Thymus (tissue), 11 donors: ENCODE measurements around the gene THUMPD3. TPM values are rescaled to one million over a fixed set of nuclear protein-coding genes. Genes with fewer than 3 reads are reported as not detected.

ENCODE experiments used
- DNase-seq, 9 donors: peaks; one replicate each; pipeline ENCODE4 v3.0.0-alpha.2; 2013; ENCODE audit warnings: low spot score in 9 of 9, low read depth in 6 of 9, missing footprints in 1 of 9
- H3K27ac ChIP-seq, 2 donors: one replicate each; pipeline ENCODE4 v1.5.1; 2013; ENCODE audit warnings: control low read depth in 1 of 2, low read depth in 1 of 2, low read length in 1 of 2, mild to moderate bottlenecking in 1 of 2, moderate library complexity in 1 of 2
- H3K27me3 ChIP-seq, 2 donors: one replicate each; pipeline ENCODE4 v1.5.1; 2013; ENCODE audit warnings: low read length in 1 of 2; ENCODE audit not compliant: control insufficient read depth in 2 of 2, insufficient read depth in 1 of 2
- H3K36me3 ChIP-seq, 2 donors: one replicate each; pipeline ENCODE4 v1.5.1; 2013; ENCODE audit warnings: low read length in 1 of 2, mild to moderate bottlenecking in 1 of 2, moderate library complexity in 1 of 2; ENCODE audit not compliant: control insufficient read depth in 2 of 2, insufficient read depth in 2 of 2
- H3K4me1 ChIP-seq, 2 donors: one replicate each; pipeline ENCODE4 v1.5.1; 2013; ENCODE audit warnings: low read length in 2 of 2; ENCODE audit not compliant: control insufficient read depth in 2 of 2, insufficient read depth in 2 of 2
- H3K4me3 ChIP-seq, 2 donors: one replicate each; pipeline ENCODE4 v1.5.1; 2013; ENCODE audit warnings: low read length in 2 of 2, control low read depth in 1 of 2, mild to moderate bottlenecking in 1 of 2
- H3K9me3 ChIP-seq, 2 donors: one replicate each; pipeline ENCODE4 v1.5.1; 2013; ENCODE audit warnings: low read length in 1 of 2, mild to moderate bottlenecking in 1 of 2; ENCODE audit not compliant: control insufficient read depth in 2 of 2, insufficient read depth in 1 of 2
- WGBS: extraction: QIAGEN DNeasy Blood & Tissue Kit; methylation state at CpG from one replicate; pipeline ENCODE4 v1.1.7; 2013; 5-methylcytosine and 5-hydroxymethylcytosine counted together
- polyA plus RNA-seq: library from polyadenylated mRNA; stranded (reverse); fragments of 200-250 nt; gene quantifications from one replicate; pipeline ENCODE4 v1.2.3, GENCODE V29; 2013
- total RNA-seq: library from RNA; stranded (reverse); fragments of 120-200 nt; gene quantifications from one replicate; pipeline ENCODE4 v1.2.4, GENCODE V29; 2013
- donor health status: healthy.

Gene THUMPD3
- total and polyA plus RNA-seq, 2 donors = 36.6 to 48.0 TPM

DNA sequence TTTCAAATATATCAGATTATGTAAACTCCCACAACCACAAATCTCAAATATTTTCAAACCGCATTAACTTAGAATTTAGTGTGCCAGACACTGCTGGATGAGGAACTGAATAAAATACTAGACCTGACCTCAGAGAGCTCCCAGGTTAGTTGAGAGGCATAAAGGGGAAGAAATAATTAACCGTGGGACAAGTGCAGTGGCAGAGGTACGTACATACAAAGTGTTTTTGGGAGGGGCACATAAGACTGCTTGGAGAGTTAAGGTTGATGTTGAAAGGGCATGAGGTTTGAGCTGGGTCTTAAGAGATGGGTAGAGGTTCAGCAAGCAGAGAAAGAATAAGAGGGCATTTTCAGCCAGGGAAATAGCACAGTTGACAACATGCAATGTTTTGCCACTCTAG lies 17.2 kb downstream of the THUMPD3 start:
- Histone ChIP-seq H3K27me3 (no peaks in the 10 kb centered on the region), H3K4me3 (no peak overlapping the region), H3K36me3 (peaks cover 29 to 71% of the 10 kb centered on the region in 2 donors), H3K27ac (no peak overlapping the region), H3K4me1 (peaks cover 0 to 4% of the 10 kb centered on the region in 2 donors), H3K9me3 (no peaks in the 10 kb centered on the region)
- 96% methylated on average over 3 of the region's 3 CpGs for WGBS
- no peak for DNase-seq

DNA sequence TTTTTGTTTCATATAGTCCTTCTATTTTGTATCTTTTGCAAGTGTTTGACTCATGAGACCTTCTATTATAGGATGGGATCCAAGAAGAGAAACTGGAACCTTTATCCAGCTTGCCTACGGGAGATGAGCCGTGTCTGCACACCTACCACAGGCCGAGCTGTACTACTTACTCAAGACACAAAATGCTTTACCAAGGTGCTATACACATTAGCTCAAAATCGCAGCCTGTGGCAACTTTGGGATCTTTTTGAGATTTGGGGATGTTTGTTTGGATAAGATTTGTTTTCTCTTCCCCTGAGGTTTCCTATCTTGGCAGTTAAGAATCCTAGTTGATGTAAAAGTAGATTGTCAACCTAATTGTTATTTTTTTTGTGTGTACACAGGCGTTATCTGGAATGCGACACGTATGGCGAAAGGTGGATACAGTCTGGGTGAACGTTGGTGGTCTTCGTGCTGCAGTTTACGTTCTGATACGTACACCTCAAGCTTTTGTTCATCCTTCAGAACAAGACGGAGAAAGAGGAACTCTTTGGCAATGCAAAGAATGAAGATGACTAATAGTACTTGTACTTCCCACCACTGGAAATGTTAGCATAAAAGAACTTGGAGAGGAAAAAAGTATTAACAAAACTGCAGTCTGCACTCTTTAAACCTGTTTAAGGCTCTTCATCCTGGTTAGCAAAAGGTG lies 21.4 kb downstream of the THUMPD3 start:
- DNase-seq = no peak
- Histone ChIP-seq H3K27ac (no peak overlapping the region), H3K27me3 (no peaks in the 10 kb centered on the region), H3K36me3 (peaks cover 25 to 73% of the 10 kb centered on the region in 2 donors), H3K9me3 (no peaks in the 10 kb centered on the region), H3K4me3 (no peak overlapping the region), H3K4me1 (peaks cover 0 to 4% of the 10 kb centered on the region in 2 donors)
- WGBS = 95% methylated on average over 13 of the region's 13 CpGs

DNA sequence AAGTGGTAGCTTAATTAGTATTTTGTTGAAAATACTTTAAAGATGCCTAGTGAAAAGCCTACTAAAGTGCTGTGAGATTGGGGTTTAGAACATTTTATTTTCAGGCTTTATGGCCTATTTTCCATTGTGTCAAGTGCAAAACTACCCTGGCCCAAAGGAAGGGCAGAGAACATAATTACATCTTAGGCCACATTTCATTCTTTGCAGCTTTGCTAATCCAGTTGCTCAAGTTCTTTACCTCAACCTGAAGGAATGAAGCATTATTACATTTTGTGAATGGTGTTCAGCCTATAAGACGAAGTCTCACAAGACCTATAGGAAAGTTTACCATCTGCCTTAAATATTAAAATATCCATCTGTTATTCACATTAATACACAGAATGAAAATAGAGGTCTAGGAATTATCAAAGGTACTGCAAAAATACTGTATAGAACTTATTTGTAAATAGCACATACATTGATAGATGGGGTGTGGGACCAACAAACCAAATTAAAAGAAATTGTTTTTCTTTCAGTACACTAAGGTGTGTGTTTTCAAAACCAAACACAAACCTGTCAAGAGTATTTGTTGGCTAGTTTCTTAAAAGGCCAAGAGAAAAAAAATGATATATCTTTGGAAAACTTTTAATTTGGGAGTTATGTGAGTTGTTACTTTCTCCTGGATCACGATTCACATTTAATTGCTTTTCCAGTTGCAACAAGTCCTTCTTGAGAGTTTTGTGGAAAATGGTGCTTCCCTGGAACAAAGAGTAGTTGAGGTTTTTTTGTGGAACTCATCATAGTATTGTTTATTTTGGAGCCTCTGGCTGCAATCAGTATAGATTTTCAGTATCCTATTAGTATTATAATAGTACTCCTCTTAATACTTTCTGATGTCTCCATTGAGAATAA lies 22.6 kb downstream of the THUMPD3 start:
- Histone ChIP-seq H3K4me3 (no peak overlapping the region), H3K27ac (no peak overlapping the region), H3K27me3 (no peaks in the 10 kb centered on the region), H3K4me1 (peaks cover 0 to 4% of the 10 kb centered on the region in 2 donors), H3K36me3 (peaks cover 27 to 72% of the 10 kb centered on the region in 2 donors), H3K9me3 (no peaks in the 10 kb centered on the region)
- WGBS = 97% methylated on average over 2 of the region's 2 CpGs
- DNase-seq = no peak

DNA sequence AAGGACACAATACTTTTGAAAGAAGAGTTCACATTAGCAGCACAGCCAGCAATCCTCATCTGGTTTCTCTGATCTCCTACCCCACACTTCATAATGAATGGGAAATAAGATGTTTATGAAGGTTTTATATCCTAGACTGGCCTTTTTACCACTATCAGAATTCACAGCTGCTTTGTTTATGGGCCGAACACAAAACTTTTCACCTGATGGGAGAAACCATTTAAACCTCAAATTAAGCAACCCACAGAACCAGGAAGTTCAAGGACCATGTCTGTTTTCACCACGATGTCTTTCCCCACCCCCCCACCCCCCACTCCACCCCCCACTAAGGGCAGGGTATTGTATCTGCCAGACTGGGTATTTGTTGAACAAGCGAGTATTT lies 23.2 kb downstream of the THUMPD3 start:
- Histone ChIP-seq H3K27ac (no peak overlapping the region), H3K4me3 (no peak overlapping the region), H3K9me3 (no peaks in the 10 kb centered on the region), H3K4me1 (peaks cover 0 to 4% of the 10 kb centered on the region in 2 donors), H3K36me3 (peaks cover 31 to 78% of the 10 kb centered on the region in 2 donors), H3K27me3 (no peaks in the 10 kb centered on the region)
- 73% methylated on average over 3 of the region's 3 CpGs for WGBS
- DNase-seq = no peak

DNA sequence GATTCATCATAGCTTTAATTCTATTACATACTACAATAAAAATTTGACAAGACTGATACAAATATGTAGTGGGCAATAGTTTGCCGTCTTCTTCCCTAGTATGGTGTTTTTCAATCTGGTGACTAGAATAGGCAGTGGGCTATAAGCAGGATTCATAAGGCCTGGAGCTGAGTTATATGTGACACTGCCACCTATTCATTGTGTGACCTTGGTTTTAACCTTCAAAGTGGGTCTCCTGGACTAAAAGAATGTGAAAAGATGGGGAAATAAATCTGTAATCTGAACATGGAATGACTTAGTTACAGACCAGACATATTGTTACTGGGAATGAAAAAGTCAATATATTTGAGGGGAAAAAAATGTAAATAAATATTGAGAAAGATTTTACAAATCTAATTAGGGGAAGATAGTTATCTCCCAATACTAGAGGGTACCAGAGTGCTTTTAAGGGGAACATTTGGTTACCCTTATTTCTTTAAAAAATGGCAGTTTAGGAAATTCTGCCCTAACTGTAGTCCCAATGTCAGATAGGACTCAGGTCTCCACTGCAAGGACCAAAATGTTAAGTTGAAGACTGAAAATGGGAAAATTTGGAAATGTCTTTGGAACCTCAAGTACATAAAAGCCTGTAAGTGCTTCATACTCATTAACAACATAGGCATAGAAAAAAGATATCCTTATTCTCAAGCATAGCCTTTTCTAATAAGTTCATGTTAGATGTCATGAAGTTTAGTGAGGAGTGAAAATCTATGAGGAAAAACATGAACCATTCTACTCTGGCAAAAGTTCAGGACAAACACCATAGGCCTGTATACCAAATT lies 23.9 kb downstream of the THUMPD3 start:
- H3K36me3 ChIP-seq = peaks cover 36 to 84% of the 10 kb centered on the region in 2 donors
- H3K4me1 ChIP-seq = peaks cover 0 to 4% of the 10 kb centered on the region in 2 donors

DNA sequence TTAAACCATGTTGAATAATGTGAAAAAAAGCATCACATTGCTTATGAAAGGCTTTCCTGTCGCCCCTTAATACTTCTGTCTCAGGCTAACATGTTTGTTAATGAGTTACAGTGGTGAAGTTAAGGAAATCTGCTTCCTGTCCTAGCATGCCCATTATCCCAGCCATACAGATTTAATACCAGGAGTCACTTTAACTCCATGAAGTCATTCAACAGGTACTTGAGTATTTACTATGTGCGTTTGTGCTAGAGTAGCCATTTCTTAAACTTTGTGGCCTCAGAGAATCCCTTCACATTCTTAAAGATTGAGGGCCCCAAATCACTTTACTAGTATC lies 24.4 kb downstream of the THUMPD3 start:
- Histone ChIP-seq H3K36me3 (peaks cover 36 to 89% of the 10 kb centered on the region in 2 donors), H3K27me3 (no peaks in the 10 kb centered on the region), H3K9me3 (no peaks in the 10 kb centered on the region), H3K4me1 (peaks cover 0 to 4% of the 10 kb centered on the region in 2 donors), H3K4me3 (no peak overlapping the region), H3K27ac (no peak overlapping the region)
- no peak for DNase-seq
- WGBS = 94% methylated on average over 2 of the region's 2 CpGs

More for the DNA sequence above, 23.9 kb downstream of the THUMPD3 start:
- Histone ChIP-seq H3K27ac (no peak overlapping the region), H3K27me3 (no peaks in the 10 kb centered on the region), H3K9me3 (no peaks in the 10 kb centered on the region), H3K4me3 (no peak overlapping the region)
- 0% methylated on average over 1 of the region's 1 CpG for WGBS
- DNase-seq = no peak

DNA sequence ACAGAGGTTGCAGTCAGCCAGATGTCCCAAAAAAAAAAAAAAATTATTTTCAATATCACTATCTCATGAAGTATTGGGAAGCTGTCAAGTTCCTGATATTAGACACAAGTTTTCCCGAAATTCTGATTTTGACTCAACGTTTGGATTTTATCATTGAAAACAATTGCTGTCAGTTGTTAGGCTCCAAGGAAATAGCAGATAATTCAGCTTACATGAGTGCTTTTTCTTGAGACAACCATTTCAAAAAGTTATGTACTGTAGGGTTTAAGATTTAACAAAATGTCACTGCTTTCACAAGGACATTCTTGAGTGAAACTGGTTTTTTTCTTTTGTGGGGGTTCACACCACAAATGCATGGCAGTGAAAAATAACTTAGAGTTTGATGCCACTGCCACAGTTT lies 25.3 kb downstream of the THUMPD3 start:
- Histone ChIP-seq H3K4me1 (no peaks in the 10 kb centered on the region), H3K27me3 (no peaks in the 10 kb centered on the region), H3K9me3 (no peaks in the 10 kb centered on the region), H3K4me3 (no peak overlapping the region), H3K27ac (no peak overlapping the region), H3K36me3 (peaks cover 36 to 90% of the 10 kb centered on the region in 2 donors)
- DNase-seq = no peak
- 98% methylated on average over 2 of the region's 2 CpGs for WGBS

- no peak overlapping the region for H3K27ac ChIP-seq
- no peak for DNase-seq
- no peaks in the 10 kb centered on the region for H3K27me3 ChIP-seq
- 97% methylated on average over 5 of the region's 5 CpGs for WGBS
- no peak overlapping the region for H3K4me3 ChIP-seq
- H3K4me1 ChIP-seq = no peaks in the 10 kb centered on the region
- H3K36me3 ChIP-seq = peaks cover 39 to 92% of the 10 kb centered on the region in 2 donors
- no peaks in the 10 kb centered on the region for H3K9me3 ChIP-seq
Measured at GRCh38 chr3:9388562-9389272, 25.9 kb downstream of the THUMPD3 start.
